ENCODE data around the gene LIPT2.

LIPT2 gene

GRCh38 chr11:74504100-74504691 is 10.7 kb upstream of the LIPT2 start:
- no peak for DNase-seq (ENCODE audit: low spot score)

- no peak for DNase-seq (ENCODE audit: low spot score)
Measured at GRCh38 chr11:74494916-74495315, 1.4 kb upstream of the LIPT2 start.

GRCh38 chr11:74493791-74494630 is 487 bp upstream of the LIPT2 start:
- peak; percentile 65 for DNase-seq (ENCODE audit: low spot score)

- no peak for DNase-seq (ENCODE audit: low spot score)
Measured at GRCh38 chr11:74492084-74492483, 1.4 kb downstream of the LIPT2 start.

GRCh38 chr11:74490941-74491340 is 2.6 kb downstream of the LIPT2 start:
- DNase-seq (ENCODE audit: low spot score) = no peak

- DNase-seq (ENCODE audit: low spot score) = no peak
Measured at GRCh38 chr11:74487875-74488274, 5.6 kb downstream of the LIPT2 start.

- DNase-seq (ENCODE audit: low spot score) = no peak
Measured at GRCh38 chr11:74485868-74486267, 7.7 kb downstream of the LIPT2 start.

- no peak for DNase-seq (ENCODE audit: low spot score)
Measured at GRCh38 chr11:74480688-74481417, 12.7 kb downstream of the LIPT2 start.

GRCh38 chr11:74479732-74480123 is 13.8 kb downstream of the LIPT2 start:
- DNase-seq (ENCODE audit: low spot score) = no peak

GRCh38 chr11:74478877-74479731 is 14.4 kb downstream of the LIPT2 start:
- DNase-seq (ENCODE audit: low spot score) = no peak

GRCh38 chr11:74476536-74476935 is 17.0 kb downstream of the LIPT2 start:
- DNase-seq (ENCODE audit: low spot score) = no peak

GRCh38 chr11:74474316-74474715 is 19.2 kb downstream of the LIPT2 start:
- no peak for DNase-seq (ENCODE audit: low spot score)

- DNase-seq (ENCODE audit: low spot score) = no peak
Measured at GRCh38 chr11:74473382-74474173, 19.9 kb downstream of the LIPT2 start.

- DNase-seq (ENCODE audit: low spot score) = no peak
Measured at GRCh38 chr11:74471668-74472429, 21.7 kb downstream of the LIPT2 start.

GRCh38 chr11:74471037-74471436 is 22.5 kb downstream of the LIPT2 start:
- DNase-seq (ENCODE audit: low spot score) = no peak

- no peak for DNase-seq (ENCODE audit: low spot score)
Measured at GRCh38 chr11:74470526-74470925, 23.0 kb downstream of the LIPT2 start.

- no peak for DNase-seq (ENCODE audit: low spot score)
Measured at GRCh38 chr11:74468936-74469335, 24.6 kb downstream of the LIPT2 start.

GRCh38 chr11:74468521-74468920 is 25.0 kb downstream of the LIPT2 start:
- no peak for DNase-seq (ENCODE audit: low spot score)

GRCh38 chr11:74468058-74468457 is 25.5 kb downstream of the LIPT2 start:
- DNase-seq (ENCODE audit: low spot score) = no peak
